Amniotic epithelial cell (primary cell): ENCODE measurements around the gene S100B.

Source experiments
- DNase-seq: peaks from one replicate; pipeline ENCODE4 v3.0.0-alpha.2; 2010; ENCODE audit warnings: low read depth

Gene S100B

DNA sequence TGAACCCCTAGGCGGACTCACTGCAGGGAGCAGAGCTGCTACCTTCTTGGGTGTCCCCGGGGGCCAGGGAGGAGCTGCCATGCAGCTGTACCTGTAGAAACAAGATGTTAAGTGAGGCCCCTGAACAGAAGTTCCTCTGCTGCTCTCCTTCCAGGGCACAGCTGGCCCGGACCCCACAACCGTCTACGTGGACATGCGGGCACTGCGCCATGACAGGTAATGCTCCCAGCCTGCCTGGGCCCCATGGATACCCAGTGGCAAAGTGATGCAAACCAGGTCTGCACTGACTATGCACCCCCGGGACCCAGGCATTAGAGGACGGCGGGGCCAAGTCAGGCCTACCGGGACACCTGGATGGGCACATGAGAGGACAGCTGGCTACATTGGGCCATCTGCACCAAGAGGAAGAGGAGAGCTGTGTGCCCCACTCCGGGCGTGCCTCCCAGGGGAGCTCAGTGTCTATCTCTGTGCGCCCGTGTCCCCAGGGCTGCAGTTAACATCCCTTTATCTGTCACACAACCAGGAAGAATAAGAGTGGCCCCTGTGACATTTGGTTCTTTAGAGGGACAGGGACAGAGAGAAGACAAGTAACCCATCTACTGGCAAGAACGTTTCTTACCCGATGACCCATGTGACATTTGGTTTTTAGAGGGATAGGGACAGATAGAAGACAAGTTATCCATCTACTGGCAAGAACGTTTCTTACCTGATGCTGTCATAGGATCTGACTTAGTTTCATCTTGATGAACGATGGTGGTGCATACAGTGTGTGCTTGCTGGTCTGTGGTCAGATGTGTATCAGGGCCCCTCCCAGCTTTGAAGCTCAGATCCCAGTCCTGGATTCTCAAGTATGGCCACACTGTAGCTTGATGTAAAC, 44.1 kb downstream of the S100B start:
- no peak for DNase-seq

DNA sequence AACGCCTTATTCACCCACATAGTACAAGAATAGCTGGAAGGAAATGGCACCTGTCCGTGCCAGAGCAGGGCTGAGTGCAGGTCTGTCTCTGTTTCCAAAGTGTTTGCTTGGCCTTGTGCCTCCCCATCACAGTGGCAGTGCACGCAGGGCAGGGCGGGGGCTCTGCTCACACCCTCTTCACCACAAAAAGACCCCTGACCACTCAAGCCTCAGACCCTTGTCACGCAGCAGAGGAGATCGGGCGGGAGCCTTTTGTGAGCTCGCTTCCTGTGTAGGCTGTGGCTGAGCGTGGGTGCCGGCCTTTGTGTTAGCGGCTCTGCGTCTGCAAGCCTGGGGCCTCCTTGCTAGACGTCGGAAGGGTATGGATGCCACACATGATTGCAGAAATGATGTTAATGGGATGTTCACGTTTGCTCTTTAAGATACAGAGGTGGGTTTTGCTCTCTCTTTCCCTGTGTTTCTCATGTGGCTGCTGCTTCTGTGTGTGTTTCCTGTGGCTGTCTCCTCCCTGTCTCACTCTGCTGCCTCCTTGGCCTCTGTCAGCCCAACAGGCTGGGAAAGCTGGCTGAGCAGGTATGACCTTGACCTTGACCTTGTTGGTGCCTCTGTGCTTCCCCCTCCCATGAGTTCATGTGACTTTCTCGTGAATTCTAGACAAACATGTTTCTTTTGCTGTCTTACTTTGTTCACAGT, 45.4 kb downstream of the S100B start:
- DNase-seq: no peak

DNA sequence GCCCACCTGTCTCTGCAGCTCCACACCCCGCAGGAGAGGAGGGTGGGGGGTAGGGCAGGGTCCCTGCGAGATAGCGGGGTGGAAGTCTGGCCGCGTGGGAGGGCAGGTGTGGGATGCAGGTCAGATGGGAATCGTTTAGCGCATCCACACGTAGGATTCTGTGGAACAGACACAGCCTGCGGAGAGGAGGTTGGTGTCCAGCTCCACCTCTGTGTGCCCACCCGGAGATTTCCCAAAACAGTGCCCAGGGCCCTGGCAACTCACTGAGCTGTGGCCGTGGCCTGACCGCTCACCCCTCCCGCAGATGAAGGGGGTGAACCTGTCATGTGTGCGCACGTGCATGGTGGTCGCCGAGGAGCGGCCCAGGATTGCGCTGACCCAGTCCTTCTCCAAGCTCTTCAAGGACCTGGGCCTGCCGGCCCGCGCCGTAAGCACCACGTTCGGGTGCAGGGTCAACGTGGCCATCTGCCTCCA, 46.9 kb downstream of the S100B start:
- DNase-seq: no peak

DNA sequence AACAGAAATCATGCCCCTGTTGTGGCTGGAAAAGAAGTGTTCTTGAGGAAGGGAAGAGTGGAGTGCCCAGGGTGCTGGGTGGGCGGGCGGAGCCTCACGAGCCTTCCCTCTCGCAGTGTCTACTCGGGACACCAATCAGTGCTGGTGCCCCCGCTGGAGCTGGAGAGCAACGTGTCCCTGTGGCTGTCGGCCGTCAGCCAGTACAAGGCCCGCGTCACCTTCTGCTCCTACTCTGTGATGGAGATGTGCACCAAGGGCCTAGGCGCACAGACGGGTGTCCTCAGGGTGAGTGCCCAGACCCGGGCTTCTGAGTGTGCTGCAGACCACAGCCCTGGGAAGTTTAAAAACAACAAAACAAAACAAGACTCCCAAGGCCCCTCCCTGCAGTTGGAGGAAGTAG, 47.4 kb downstream of the S100B start:
- no peak for DNase-seq

DNA sequence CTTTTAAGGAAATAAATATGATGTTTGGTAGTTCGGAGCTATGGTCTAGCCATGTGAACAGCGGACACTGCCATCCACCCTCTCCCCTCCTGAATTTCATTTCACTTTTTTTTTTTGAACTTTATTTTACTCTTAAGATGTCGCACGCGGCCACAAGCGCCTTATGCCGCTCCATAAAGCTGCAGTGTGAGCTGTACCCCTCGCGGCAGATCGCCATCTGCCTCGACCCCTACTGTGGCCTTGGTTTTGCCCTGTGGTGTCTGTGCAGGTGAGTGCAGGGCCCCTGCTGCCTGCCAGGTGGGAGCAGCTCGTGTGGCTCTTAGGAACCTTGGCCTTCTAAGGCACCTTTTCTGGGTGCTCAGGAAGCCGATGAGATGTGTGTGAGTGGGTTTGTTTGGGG, 48.1 kb downstream of the S100B start:
- no peak for DNase-seq

DNA sequence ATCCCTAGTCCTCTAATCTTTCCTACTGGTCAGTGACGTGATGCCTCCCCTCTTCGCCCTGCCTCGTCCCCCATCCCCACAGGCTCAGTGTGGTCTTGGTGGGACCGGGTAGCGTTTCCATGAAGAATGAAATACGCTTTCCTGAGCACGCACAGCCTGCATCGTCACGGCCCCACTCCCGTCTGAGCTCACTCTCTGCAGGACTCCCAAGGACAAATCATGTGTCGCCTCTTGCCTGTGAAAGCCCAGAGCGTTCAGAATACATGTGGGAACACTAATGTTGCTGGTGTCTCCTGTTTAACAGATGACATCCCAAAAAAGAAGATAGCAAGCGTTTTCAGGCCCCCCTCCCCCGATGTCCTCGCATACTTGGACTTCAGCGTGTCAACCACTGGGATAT, 49.2 kb downstream of the S100B start:
- no peak for DNase-seq

DNA sequence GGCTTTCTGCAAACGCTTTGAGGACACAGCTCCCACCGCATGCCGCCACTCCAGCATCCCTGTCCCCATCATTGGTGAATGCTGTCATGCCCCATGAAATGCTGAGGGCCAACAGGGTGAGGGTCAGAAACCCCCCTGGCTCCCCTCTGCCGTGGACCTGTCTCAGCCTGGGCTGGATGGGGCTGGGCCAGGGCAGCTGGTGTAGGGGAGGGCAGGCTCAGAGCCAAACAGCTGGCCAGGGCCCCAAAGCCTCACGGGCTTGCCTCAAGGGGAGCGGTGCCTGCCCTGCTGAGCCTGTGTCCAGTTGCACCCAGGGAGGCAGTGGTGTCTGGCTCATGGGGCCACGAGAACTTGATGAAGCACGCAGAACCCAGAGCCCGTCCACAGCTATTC, 49.7 kb downstream of the S100B start:
- no peak for DNase-seq

DNA sequence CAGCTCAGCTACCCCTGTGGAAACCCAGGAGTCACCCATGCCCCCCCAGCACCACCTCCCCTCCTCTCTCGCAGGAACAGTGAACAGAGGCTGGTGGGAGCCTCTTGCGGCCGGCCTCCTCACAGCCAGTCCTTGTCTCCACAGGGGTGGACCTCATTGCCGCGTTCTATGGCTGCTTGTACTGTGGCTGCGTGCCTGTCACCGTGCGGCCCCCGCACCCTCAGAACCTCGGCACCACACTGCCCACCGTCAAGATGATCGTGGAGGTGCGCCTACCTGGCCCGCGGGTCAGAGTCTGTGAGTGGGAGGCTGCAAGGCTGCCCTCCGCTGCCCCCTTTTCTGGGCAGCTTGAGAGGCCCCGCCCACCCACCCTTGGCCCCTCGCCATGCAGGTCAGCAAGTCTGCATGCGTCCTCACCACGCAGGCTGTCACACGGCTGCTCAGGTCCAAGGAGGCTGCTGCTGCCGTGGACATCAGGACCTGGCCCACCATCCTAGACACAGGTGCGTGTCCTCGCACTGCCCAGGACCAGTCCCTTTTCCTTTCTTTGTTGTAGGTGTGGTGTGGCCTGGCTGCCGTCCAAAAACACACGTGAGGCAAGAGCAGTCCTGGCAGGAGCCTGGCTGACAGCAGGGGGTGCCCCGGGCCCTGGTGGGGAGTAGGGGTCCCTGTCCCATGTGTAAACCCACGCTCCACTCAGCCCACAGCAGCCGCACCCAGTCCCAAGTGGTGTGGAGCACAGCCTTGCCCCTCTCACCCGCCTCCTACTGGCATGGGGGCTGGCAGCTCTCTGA, 50.3 kb downstream of the S100B start:
- DNase-seq: no peak

DNA sequence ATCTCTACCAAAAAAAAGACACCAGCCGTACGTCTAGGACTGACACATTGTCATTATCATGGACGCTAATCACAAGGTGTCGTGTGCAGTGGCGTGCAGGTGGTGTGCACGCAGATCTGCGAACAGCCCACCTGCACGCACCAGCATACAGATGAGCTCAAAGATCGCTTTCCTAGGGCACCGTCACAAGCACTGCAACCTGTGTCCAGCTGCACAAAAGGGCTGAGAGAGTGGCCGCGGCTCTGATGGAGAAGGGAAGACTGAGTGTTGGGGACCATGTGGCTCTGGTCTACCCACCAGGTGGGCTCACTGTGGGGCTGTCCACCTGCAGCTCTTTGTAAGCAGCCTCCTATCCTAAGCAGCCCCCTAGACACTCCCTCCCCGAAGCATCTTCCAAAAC, 50.9 kb downstream of the S100B start:
- no peak for DNase-seq

DNA sequence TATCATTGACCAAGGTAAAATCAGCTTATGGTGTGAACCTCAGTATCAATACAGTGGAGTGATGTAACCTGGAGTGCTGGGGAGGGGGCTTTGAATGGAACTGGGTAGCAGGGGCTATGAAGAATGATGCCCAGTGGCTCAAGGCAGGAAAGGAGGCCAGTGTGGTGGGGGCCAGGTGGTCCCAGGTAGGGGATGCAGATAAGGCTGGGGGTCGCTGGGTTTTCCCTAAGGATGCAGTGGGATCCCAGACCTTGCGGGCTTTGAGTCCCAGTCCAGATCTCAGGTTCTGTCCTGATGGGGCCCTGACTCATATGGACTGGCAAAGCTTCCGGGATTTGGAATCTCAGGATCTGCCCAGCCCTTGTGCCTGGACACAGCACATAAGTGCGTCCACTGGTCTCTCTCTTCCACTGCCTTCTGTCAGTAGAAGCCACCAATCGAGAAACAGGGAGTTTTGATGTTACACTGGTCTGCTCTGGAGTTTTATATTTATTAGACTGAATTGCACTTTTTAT, 52.0 kb downstream of the S100B start:
- no peak for DNase-seq

DNA sequence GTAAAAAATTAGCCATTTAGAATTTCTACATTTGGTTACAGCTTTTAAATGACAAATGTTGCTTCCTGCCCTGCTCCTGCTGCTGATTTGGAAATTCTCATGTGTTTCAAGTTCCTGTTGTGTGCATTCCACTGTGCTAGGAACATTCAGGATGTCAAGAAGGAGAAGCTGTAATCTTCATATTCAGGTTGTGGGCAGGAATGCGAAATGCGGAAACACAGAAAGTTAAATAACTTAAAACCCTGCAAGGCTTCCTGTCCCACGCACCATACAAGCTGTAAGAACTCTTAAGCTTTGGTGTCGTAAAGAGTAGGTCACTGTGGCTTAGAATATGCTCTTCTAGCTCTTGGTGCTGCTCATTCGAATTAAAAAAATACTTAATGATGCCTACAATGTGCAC, 52.6 kb downstream of the S100B start:
- DNase-seq: no peak

DNA sequence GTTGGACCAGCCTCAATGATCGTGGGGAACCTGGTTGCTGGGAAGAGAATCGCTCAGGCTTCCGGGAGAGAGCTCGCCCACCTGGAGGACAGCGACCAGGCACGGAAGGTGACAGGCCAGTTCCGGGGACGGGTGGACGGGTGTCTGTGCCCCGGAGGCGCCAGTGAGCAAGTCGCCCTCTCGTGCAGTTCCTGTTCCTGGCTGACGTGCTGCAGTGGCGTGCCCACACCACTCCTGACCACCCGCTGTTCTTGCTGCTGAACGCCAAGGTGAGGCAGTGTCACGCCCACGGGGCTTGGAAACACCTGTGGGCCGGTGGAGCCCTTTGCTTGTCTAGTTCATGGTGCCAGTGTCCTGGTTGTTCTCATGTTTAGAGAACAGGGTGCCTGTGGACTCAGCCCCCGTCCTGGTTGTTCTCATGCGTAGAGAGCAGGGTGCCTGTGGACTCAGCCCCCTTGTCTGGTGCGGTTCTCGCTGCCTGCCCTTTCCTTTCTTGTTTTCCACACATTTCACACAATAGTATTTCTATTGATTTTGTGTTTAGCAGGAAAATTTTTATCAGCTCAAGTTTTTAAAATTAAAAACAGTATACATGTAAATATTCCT, 53.1 kb downstream of the S100B start:
- DNase-seq: no peak

DNA sequence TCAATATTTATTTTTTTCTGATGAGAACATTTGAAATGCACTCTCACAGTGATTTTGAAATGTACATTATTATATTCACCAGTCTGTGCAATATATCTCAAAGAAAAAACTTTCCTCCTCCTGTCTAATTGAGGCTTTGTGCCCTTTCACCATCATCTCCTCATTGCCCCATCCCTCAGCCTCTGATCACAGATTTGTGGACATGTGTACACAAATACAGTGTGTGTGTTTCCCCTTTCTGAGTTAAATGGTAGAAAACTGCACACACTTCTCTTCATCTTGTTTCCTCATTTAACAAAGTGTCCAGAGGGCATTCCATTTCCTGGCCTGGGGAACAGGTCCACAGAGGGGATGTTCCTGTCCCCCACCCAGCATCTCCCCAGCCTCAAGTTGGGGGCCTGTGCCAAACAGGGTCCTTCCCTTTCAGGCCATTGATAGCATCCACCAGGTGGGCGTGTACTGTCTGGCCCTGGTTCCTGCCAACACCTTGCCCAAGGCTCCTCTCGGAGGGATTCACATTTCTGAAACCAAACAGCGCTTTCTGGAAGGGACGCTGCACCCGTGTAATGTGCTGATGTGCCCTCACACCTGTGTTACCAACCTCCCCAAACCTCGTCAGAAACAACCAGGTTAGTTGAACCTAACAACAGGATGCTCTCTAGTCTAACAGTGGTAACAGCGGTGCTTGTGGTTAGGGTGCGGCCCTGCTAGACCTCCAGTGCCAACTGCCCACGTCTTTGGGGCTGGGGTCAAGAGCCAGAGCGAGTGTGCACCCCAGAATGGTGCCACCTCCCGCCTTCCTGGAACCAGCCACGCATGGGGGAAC, 54.6 kb downstream of the S100B start:
- DNase-seq: no peak

DNA sequence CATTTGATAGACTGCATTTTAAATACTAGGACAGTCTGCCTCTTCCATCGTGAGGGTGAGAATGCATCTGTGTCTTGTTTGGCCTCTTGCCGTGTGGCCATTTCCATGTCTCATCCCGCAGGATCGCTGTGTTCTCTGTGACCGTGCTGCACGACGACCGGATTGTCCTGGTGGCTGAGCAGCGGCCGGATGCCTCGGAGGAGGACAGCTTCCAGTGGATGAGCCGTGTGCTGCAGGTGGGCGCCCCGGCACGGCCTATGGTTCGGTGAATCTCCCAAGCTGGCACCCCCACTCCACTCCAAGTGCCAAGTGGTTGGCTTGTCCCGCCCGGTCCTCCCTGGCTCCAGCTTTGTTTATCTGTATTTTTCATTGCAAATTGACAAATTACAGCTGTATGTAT, 55.2 kb downstream of the S100B start:
- DNase-seq: no peak
